NB4 (cell line): ENCODE data around the gene MDFI.

ENCODE experiments used
- DNase-seq: peaks from one replicate; pipeline ENCODE4 v3.0.0; 2010; ENCODE audit warnings: low read depth
- H3K4me3 ChIP-seq: one replicate; pipeline ENCODE4 v1.5.1; 2011; ENCODE audit warnings: mild to moderate bottlenecking, low read depth, low read length, moderate library complexity
- CTCF ChIP-seq: IDR thresholded peaks from one replicate; pipeline ENCODE4 v1.5.1; 2012; ENCODE audit warnings: low read depth, low read length
- MAX ChIP-seq: IDR thresholded peaks from 2 replicates; pipeline ENCODE4 v1.6.1; 2011; ENCODE audit warnings: low read depth, low read length
- MYC ChIP-seq: IDR thresholded peaks from 2 replicates; pipeline ENCODE4 v1.6.1; 2011; ENCODE audit warnings: low read depth, low read length
- POLR2A ChIP-seq: IDR thresholded peaks from 2 replicates; pipeline ENCODE4 v1.6.1; 2011; ENCODE audit warnings: mild to moderate bottlenecking; ENCODE audit not compliant: insufficient read length; ENCODE audit errors: extremely low read depth

The MDFI gene

GRCh38 chr6:41656002-41656691, 17.9 kb downstream of the MDFI start:
- DNase-seq, result no peak
- no peak for TF ChIP-seq MAX
- no peak for TF ChIP-seq MYC
- TF ChIP-seq CTCF, result no peak
- no peak for TF ChIP-seq POLR2A
- no peak overlapping the region for H3K4me3 ChIP-seq

GRCh38 chr6:41657131-41658094, 19.1 kb downstream of the MDFI start:
- no peak overlapping the region for H3K4me3 ChIP-seq
- no peak for TF ChIP-seq MAX
- TF ChIP-seq POLR2A, result no peak
- no peak for TF ChIP-seq MYC
- TF ChIP-seq CTCF, result no peak
- DNase-seq, result no peak

- H3K4me3 ChIP-seq, result no peak overlapping the region
- TF ChIP-seq MAX, result no peak
- no peak for TF ChIP-seq MYC
- no peak for TF ChIP-seq POLR2A
- TF ChIP-seq CTCF, result no peak
- no peak for DNase-seq
These were observed 20.4 kb downstream of the MDFI start for GRCh38 chr6:41658636-41659035.

GRCh38 chr6:41659935-41660334, 21.7 kb downstream of the MDFI start:
- no peak overlapping the region for H3K4me3 ChIP-seq
- no peak for DNase-seq
- TF ChIP-seq CTCF (no peak), MAX (no peak), POLR2A (no peak)

- DNase-seq, result no peak
- no peak overlapping the region for H3K4me3 ChIP-seq
- TF ChIP-seq CTCF, result no peak
- no peak for TF ChIP-seq POLR2A
- TF ChIP-seq MAX, result no peak
These were observed 25.3 kb downstream of the MDFI start for GRCh38 chr6:41663568-41663967.
